HG02610 (cell line): ENCODE results near the gene RNF19B.

Experiments used
- ATAC-seq: cut with Tn5 transposase; IDR thresholded peaks from one replicate; pipeline ENCODE4 v1.9.1; 2021; ENCODE audit warnings: mild to moderate bottlenecking, moderate library complexity; ENCODE audit not compliant: unreplicated experiment

Gene RNF19B

GRCh38 chr1:32891241-32891570 lies 73.4 kb downstream of the RNF19B start:
- no peak for ATAC-seq

- no peak for ATAC-seq
These were observed 73.9 kb downstream of the RNF19B start for GRCh38 chr1:32890516-32891240.

- no peak for ATAC-seq
These were observed 74.8 kb downstream of the RNF19B start for GRCh38 chr1:32889731-32890278.

- ATAC-seq = no peak
These were observed 75.8 kb downstream of the RNF19B start for GRCh38 chr1:32888677-32889420.

- no peak for ATAC-seq
These were observed 76.5 kb downstream of the RNF19B start for GRCh38 chr1:32888134-32888533.

GRCh38 chr1:32887623-32888022 lies 77.0 kb downstream of the RNF19B start:
- ATAC-seq = no peak

GRCh38 chr1:32886828-32887414 lies 77.7 kb downstream of the RNF19B start:
- ATAC-seq = no peak
